HCEC 1CT (cell line): ENCODE results near the gene NOC4L.

Source experiments
- DNase-seq: peaks from one replicate; pipeline ENCODE4 v3.0.0-alpha.2; 2017

Gene NOC4L

DNA sequence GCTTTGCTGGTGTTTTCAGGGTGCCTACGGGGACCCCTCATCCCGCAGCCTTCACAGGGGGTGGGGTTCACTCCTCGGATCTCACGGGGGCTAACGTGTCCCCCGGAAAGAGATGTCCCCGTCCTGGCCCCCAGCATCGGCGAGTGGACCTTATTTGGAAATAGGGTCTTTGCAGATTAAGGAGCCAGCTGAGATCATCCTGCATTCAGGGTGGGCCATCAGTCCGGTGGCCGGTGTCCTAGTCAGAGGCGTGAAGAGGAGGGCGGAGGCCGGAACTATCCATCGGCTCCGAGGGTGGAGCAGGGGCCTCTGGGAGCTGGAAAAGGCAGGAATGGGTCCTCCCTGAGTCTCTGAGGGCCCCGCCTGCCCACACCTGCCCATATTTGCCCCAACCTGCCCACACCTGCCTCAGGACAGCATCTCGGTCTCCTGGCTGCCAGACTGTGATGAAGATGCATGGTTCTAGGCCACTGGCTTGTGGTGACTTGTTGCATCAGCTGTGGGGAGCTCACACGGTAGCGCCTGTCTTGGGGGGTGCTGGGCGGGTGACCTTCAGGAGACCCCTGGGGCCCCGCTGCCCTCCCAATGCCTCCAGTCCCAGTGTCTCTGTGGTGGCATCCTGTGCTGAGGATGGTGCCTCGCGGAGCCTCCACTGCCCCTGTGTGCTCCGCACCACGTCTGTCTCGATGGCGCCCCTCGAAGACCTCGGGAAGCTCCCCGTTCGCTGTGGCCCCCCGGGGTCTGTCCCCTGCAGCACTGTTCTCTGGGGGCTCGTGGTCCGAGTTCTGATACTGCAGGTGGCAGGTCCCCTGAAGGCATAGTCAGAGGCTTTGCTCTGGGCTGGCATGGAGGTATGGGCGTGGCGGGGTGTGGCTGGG lies 14.7 kb downstream of the NOC4L start:
- no peak for DNase-seq

DNA sequence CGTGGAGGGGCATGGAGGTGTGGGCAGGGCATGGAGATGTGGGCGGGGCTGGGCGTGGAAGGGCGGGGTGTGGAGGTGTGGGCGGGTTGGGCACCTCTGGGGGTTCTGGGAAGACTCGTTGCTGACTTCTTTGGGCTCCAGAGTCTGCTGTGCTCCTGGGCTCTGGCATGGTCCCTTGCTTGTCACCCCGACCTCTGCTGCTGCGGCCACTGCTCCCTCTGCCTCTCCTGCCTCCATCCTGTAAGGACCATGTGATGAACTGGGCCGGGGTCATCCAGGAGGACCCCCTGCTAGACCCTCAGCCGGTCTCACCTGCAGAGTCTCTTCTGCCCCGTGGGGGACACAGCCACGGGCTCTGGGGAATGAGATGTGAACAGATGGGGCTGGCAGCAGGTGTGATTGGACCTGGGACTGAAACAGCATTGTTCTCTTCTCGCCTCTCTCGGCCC lies 15.3 kb downstream of the NOC4L start:
- DNase-seq: no peak

DNA sequence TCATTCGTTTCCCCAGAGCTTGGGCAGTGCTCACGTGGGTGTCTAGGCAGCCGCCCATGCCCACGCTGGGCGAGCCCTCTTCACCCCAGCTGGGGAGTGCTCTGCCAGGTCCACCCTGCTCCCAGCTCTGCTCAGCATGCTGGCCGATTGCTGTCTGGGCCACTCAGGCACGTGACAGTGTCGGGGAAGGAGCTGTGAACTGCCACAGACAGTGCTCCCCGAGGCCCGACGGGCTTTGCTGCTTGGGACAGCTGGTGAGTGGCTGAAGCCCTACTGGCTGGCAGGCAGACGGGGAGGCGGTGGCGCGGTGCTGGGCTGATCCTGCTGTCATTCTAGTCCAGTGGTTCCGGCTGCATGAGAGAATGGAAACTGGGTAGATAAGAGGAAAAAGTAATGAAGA lies 15.8 kb downstream of the NOC4L start:
- no peak for DNase-seq

DNA sequence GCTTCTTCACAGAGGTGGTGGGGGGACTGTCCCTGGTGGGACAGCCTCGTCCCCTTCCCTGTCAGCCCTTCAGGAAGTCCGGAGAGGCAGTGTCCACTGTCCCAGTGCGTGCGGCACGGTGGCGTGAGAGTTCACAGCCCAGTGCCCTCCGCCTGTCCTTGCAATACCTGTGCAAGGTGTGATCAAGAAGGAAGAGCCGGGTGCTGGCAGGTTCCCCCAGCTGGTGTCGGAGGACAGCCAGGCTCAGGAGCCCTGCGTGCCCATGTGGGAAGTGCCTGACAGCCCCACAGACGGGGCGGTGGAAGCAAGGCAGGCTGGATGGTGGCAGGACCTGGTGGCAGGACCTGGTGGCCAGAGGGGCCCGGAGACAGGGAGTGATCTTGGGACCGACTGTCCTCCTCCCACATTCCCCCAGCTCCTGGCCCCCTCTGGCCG lies 16.4 kb downstream of the NOC4L start:
- no peak for DNase-seq

DNA sequence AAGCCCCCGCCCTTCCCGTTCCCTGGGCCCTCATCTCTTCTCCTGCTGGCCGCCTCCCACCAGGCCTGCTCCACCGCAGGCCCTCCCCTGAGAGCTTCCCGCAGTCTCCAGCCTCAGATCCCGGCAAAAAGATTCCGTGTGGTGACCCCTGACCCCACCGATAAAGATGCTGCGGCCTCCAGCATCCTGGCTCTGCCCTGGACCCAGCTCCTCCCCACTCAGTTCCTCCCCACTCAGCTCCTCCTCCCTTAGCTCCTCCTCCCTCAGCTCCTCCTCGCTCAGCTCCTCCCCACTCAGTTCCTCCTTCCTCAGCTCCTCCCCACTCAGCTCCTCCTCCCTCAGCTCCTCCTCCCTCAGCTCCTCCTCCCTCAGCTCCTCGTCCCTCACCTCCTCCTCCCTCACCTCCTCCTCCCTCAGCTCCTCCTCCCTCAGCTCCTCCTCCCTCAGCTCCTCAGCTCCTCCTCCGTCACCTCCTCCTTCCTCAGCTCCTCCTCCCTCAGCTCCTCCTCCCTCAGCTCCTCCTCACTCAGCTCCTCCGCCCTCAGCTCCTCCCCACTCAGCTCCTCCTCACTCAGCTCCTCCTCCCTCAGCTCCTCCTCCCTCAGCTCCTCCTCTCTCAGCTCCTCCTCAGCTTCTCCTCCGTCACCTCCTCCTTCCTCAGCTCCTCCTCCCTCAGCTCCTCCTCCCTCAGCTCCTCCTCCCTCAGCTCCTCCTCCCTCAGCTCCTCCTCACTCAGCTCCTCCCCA lies 17.0 kb downstream of the NOC4L start:
- DNase-seq: no peak

DNA sequence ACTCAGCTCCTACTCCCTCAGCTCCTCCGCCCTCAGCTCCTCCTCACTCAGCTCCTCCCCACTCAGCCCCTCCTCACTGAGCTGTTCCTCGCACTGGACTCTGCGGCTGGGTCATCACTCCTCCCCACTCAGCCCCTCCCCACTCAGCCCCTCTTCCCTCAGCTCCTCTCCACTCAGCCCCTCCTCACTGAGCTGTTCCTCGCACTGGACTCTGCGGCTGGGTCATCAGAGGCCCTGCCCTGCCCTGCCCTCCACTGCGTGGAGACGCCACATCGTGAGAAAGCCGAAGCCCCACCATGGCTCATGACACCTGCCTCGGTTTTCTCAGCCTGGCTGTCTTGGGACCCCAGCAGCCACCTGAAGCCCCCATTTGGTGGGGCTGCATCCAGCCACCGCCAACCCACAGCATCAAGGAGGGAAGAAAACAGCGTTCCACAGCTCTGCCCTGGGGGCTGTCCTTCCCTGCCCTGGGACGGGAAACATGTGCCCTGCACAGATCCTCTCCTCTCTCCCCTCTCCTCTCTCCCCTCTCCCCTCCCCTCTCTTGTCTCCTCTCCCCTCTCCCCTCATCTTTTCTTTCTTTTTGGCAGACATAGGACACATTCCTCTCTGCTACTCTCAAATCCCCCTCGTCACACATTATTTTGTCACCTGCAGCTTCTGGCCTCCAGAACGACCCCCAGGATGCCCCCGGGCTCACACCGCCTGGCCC lies 17.7 kb downstream of the NOC4L start:
- DNase-seq: no peak

DNA sequence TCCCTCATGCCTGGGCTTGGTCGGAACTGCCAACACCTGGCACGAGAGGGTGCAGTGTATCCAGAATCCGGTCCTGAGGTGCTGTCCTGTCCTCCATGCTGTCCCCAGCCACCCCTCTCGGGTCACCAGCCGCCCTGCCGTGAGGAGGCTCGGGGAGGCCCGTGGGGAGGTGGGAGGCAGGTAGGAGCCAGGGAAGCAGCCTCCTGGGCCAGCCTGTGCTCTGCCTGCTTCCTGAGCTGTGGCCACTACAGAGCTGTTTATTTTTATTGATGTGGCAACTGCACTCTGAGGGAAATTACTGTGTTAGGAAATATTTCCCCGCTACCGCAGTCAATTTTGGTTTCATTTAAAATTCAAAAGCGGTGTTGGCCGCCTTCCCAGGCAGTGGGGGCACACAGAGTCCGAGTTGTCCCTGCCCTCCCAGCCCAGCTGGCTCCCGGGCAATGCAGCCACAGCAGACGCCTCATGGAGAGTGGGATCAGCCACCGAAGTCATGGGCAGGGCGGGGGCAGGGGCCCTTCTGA lies 18.3 kb downstream of the NOC4L start:
- DNase-seq: peak; percentile 72

DNA sequence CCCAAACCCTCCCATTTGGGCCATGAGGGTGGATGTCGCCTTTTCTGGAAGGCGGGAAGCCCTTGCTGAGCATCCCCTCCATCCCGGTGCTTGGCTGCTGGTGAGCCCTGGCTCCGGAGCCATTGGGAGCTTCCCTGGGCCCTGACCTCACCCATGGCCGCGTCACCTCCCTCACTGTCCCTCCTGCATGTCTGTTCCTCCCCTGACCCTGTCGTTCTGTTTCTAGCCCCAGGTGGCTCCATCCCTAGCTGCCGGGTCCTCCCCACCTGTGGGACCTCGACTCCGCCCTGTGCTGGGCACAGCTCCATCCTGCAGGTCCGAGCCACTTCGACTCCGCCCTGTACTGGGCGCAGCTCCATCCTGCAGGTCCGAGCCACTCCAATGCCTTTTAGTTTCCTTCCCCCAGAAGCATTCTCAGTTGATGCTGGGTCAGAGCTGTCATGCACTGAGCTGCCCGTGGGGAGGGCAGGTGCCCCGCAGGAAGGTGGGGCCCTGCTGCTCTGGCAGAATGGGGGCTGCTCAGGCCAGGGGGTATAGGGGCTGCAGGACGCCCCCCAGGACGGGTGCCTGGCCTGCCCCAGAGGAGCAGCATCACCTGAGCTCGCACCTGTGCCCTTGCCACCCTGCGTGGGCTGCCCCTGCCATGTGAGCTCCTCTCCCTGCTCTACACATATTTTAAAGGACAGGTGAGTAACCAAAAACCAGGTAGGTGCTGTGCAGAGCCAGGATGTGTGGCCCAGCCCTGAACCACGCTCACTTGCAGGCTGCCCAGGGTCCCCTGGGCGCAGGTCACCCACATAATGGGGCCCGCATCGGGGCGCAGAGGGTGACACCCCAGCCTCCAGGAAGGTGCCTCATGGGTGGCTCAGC lies 19.0 kb downstream of the NOC4L start:
- no peak for DNase-seq

DNA sequence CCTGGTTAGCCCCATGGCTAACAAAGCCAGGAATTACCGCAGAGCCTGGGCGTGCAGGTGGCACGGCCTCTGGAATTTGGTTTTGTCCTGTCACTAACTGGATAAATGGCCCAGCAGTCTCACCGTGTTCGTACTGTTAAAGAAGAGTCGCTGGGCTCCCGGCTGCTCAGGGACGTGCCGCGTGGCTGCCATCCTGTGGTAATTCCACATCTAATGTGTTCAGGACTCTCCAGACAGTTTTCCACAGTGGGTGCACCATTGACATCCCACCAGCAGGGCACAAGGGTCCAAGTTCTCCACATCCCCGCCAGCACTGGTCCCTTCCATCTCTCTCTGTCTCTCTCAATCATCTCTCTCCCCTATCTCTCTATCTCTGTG lies 19.6 kb downstream of the NOC4L start:
- no peak for DNase-seq

DNA sequence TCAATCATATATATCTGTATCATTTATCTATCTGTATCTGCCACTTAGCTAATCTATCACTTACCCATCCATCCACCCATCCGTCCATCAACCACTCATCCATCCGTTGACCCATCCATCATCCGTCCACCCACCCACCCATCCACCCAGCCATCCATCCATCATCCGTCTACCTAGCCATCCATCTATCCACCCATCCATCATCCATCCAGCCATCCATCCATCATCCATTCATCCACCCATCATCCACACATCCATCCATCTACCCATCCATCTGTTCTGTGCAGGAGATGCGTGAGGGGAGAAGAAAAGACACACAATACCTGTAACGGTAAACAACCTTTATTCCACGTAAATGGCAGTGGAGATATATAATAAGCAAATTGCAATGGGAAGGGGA lies 20.2 kb downstream of the NOC4L start:
- no peak for DNase-seq

DNA sequence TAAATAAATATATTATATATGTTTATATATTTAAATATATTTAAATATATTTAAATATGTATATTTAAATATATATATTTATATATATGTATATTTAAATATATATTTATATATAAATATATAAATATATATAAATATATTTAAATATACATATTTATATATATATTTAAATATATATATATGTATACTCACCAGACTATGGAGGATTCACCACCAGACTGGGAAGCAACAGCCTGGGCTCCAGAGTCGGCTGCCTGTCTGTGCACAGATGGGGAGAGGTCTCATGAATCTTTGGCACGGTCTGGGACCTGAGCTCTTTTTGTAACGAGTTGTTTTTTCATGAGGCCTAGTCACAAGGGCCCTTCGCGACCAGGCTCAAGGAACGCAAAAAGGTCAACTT lies 21.3 kb downstream of the NOC4L start:
- DNase-seq: no peak

DNA sequence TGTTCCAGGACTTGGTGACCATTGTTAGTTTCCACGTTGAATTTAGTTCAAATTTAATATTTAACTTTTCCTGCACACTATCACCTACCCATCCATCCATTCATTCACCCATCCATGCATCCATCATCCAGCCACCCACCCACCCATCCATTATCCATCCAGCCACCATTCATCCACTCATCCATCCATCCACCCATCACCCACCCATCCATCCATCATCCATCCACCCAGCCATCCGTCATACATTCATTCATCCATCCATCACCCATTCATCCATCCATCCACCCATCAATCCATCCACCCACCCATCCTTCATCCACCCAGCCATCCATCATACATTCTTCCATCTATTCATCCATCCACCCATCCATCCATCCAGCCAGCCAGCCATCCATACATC lies 21.8 kb downstream of the NOC4L start:
- DNase-seq: no peak

DNA sequence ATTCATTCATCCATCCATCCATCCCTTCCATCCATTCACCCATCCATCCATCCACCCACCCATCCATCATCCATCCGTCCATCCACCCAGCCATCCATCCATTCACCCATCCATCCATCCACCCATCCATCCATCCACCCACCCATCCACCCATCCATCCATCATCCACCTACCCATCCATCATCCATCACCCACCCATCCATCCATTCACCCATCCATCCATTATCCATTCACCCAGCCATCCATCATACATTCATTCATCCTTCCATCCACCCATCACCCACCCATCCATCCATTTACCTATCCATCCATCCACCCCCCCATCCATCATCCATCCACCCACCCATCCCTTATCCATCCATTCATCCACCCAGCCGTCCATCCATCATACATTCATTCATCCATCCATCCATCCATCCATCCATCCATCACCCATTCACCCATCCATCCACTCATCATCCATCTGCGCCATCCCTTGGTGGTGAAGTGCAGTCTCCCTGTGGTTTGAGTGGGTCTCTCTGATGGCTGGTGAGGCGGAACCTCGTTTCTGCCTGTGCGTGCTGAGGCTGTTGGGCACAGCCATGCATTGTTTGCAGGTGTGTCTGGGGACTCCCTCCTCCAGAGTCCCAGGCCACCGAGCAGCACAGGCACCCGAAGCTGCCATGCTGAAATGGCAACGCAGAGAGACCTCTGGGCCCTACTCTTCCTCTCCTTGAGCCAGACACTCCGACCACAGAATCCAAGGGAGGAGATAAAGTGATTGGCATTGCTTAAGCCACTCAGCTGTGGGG lies 22.7 kb downstream of the NOC4L start:
- DNase-seq: no peak

DNA sequence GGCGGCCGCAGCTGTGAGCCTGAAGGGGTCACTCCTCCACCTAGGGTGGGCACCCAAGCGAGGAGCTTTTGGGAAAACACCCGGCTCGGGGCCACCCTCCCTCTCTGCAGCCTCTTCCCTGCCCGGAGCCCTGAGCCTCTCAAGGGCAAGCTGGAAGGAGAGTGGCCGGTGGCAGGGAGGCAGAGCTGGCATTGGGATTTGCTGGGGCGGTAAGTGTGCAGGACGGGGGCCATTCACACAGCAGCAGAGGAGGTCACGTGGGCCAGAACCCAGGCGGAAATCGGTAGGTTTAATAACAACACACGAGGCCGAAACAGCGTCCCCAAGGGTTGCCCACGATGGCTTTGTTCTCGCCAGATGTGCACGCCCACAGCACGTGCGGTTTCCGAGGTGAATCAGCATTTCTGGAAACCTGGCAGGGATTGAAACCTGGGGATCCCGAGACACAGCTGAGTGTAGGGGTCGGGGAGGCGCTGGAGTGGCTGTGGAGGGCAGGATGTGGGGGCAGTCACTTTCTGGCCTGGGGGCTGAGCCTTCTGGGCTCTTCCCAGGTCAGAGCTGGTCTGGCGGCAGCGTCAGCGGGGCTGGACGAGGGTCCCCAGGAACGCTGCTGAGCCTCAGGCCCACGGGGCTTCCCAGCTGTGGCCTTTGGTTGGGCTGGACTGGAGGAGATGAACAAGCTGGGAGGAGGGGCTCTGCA lies 23.5 kb downstream of the NOC4L start:
- no peak for DNase-seq

DNA sequence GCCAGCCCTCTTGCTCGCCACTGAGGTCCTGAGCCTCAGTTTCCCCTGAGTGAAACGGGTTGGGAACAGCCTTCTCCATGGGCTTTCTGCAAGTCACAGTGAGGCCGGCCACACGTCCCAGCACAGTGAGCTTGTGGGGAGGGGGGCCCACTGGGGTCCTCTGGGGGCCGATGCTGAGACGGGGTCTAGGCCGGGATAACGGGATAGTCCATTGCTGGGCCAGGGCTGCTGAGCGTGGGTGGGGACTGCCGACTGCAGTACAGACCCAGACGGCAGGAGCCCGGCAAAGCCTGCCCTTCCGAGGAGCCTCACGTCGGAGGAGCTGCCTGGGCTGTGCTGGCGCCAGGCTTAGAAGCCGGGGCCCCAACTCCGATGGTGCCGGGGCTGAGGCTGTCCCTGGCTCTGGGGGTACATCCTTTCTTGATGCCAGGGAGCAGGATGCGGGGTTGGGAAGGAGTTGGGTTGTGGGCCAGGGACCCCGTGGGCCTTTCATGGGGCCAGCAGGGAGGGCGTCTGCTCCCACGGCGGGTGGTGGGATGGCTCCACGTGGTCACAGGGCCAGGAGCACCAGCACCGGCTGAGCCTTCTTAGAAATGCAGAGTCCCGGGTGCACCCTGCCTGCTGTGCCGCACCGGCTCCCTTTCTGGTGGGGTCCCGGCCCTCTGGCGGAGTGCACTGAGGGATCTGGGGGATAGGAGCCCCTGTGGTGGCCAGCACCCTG lies 24.2 kb downstream of the NOC4L start:
- DNase-seq: no peak

DNA sequence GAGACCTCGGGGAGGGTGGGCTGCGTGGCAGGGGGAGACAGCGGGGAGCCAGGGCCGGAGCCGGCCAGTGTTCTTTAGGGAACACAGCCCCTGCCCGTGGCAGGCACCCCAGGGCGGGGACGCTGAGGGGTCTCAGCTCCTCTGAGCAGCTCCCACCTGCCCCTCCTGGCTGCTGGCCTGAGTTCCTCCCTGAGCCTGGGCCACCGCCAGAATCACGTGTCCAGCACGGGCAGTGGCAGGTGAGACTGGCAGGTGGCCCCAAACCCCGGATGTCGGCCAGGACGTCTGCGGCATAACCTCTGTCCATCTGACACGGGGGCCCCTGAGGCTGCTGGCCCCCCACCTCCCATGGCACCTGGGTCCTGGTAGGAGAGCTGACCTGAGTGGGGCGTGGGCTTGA lies 25.1 kb downstream of the NOC4L start:
- DNase-seq: no peak

DNA sequence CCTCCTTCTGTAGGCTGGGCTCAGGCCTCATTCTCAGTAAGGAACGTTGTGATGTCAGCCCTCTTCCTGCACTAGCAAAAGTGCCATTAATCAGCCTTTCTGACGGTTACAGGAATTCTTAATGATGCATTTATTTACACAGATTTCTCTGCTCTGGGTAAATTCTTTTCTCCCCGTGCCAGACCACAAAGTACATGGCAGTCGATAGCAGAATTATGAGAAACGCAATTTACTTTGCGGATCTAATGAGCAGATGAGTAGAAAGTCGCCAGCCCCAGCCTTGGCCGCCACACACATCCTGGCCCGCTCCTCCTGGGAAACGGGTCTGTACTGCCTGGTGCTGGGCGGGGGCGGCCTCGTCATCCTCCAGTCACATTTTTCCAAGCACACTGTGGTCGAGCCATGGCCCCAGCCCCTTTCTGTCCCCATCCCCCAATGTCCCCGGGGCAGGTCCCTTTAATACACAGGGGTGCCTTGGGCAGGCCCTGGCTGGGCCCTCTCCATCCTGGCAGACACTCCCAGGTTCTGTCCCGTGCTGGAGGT lies 25.9 kb downstream of the NOC4L start:
- DNase-seq: peak; percentile 74

DNA sequence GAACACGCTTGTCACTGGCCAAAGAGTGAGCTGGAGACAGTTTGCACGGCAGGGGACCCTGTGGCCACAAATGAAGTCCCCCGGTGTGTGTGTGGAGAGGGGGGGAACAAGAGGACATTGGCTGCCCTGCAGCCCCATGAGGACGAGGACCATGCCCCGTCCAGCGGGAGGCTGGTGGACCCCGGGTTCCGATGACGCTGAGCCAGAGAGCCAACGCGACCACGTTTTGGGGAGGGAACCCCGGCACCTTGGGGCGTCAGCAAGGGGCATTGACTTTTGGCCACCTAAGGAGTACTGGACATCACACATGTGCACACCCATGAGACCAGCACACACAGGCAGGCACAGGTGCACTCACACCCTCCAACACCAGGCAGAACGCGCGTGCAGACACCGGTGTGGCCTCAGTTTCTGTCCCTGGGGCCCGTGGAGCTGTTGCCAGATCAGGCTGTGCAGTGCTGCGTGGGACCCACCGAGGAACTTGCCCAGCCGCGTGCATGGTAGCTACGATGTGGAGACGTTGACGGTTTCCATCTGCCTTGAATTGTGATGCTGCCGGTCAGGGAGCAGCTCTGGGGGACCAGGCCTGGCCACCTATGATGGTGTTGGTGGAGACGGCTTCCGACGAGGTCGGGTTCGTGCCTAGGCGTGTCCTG lies 26.5 kb downstream of the NOC4L start:
- DNase-seq: no peak

DNA sequence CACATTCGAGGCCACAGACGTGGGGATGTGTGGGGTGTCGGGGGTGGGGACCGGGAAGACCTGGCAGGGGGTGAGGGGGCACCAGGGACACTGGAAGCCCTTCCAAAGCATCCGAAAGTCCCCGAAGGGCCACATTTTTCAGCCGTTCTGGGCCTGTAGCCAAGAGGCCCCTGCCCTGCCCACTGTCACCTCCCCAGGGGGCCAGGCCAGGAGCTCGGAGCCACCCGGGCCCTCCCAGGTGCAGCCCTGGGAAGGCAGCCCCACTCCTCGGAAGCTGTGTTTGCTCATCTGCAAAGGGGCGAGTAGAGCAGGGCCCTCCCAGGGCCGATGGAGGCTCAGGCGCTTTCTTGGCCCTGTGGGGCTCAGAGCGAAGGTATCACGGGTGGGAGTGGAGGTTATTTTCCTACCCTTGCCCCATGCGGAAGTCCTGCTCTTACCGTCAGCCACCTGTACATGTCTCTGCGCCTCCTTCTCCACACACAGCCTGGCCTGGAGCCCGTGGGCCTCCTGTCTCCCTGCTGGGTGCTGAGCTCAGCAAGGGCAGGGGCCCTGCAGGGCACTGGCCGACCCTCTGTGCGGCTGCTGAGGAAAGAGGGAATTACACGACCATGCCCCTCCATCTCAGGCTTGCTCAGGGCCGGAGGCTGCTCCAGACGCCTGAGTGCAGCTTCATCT lies 27.2 kb downstream of the NOC4L start:
- DNase-seq: no peak
